Measurements from ENCODE around the gene EGF.

GRCh38 chr4:109998867-109999584 is 86.3 kb downstream of the EGF start:
- TF ChIP-seq EZH2phosphoT487 (IDR thresholded peaks at IDR 0.05) (no peak), CTCF (IDR thresholded peaks at IDR 0.05) (peak; percentile 80), EZH2 (IDR thresholded peaks at IDR 0.05) (no peak)

All from neural progenitor cell (in vitro differentiated cells).